Measurements from ENCODE around the gene SYNPO2. TPM values are rescaled to one million over a fixed set of nuclear protein-coding genes. Genes with fewer than 3 reads are reported as not detected.

SYNPO2 gene, protein sequence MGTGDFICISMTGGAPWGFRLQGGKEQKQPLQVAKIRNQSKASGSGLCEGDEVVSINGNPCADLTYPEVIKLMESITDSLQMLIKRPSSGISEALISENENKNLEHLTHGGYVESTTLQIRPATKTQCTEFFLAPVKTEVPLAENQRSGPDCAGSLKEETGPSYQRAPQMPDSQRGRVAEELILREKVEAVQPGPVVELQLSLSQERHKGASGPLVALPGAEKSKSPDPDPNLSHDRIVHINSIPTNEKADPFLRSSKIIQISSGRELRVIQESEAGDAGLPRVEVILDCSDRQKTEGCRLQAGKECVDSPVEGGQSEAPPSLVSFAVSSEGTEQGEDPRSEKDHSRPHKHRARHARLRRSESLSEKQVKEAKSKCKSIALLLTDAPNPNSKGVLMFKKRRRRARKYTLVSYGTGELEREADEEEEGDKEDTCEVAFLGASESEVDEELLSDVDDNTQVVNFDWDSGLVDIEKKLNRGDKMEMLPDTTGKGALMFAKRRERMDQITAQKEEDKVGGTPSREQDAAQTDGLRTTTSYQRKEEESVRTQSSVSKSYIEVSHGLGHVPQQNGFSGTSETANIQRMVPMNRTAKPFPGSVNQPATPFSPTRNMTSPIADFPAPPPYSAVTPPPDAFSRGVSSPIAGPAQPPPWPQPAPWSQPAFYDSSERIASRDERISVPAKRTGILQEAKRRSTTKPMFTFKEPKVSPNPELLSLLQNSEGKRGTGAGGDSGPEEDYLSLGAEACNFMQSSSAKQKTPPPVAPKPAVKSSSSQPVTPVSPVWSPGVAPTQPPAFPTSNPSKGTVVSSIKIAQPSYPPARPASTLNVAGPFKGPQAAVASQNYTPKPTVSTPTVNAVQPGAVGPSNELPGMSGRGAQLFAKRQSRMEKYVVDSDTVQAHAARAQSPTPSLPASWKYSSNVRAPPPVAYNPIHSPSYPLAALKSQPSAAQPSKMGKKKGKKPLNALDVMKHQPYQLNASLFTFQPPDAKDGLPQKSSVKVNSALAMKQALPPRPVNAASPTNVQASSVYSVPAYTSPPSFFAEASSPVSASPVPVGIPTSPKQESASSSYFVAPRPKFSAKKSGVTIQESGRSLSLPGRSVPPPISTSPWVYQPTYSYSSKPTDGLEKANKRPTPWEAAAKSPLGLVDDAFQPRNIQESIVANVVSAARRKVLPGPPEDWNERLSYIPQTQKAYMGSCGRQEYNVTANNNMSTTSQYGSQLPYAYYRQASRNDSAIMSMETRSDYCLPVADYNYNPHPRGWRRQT
- total RNA-seq: under 1 TPM; 0.32 to 0.37 TPM

DNA sequence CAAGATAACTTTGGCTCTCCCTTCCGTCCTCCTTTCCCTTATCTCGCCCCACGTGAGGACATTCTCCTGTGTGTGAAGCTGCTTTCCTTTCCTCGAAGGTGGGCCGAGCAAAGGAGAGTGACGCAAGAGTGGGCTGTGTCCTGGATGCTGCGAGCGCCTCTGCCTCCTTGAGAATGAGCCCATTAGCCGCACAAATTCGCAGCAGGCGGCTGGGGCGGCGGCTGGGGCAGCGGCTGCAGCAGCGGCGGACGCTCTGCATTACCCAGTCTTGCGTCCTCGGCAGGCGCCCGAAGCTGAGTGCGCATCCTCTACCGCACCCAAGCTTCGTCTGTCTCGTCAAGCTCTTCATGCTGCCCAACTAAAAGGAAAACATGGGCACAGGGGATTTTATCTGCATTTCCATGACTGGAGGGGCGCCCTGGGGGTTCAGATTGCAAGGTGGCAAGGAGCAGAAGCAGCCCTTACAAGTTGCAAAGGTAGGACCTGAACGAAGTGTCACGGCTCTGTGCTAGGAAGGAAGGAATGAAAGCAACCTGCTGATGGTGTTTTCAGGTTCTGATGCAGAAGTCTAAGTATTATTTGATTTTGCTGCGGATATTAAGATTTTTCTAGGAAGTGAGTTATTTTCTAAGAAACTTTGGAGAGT lies at the start of gene SYNPO2:
SYNPO2 (plus strand) TSS at position 189 of the 646 bp plus-strand sequence; CDS start at position 372, 183 bp downstream.
- peak within 1 kb of the TSS; percentile 80 for H3K4me3 Mint-ChIP-seq
- peaks cover 8% of the 10 kb centered on the region for H3K4me1 Mint-ChIP-seq
- H3K27ac Mint-ChIP-seq: peak within 1 kb of the TSS; percentile 39
- H3K36me3 Mint-ChIP-seq (ENCODE audit: low read depth): no peaks in the 10 kb centered on the region
- H3K27me3 Mint-ChIP-seq: peaks cover 14% of the 10 kb centered on the region
- peak; percentile 71 for ATAC-seq (replicated peaks)
- H3K9me3 Mint-ChIP-seq: no peaks in the 10 kb centered on the region

DNA sequence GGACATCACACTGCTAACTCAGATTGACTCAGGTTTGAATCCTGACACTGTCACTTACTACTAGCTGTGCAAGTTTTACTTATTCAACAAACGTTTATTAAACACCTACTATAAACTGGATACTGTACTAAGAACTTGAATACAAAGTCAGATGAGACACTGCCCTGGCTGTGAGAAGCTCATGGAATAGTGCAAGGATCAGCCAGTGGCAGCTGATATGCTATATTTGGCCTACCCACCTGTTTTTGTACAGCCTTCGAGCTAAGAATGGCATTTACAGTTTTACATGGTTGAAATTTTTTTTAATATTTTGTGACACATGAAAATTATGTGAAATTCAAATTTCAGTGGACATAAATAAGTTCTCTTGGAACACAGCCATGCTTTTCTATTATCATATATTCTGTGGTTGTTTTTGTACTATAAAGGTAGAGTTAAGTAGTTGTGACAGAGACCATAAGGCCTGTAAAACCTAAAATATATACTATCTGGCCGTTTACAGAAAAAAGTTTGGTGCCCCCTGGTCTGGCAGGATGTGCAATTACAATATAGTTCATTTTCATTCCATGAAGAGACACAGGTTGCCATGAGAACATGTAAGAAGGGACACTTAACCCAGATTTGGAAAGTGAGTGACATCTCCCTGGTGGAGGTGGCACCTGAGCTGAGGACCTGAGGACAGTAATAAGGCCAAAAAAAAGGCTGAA lies 49.3 kb upstream of the SYNPO2 start:
- no peak for ATAC-seq (replicated peaks)
- Mint-ChIP-seq H3K4me1 (peaks cover 14% of the 10 kb centered on the region), H3K9me3 (no peaks in the 10 kb centered on the region), H3K27me3 (no peaks in the 10 kb centered on the region), H3K4me3 (no peak overlapping the region), H3K27ac (no peak overlapping the region), H3K36me3 (ENCODE audit: low read depth) (peaks cover 15% of the 10 kb centered on the region)

DNA sequence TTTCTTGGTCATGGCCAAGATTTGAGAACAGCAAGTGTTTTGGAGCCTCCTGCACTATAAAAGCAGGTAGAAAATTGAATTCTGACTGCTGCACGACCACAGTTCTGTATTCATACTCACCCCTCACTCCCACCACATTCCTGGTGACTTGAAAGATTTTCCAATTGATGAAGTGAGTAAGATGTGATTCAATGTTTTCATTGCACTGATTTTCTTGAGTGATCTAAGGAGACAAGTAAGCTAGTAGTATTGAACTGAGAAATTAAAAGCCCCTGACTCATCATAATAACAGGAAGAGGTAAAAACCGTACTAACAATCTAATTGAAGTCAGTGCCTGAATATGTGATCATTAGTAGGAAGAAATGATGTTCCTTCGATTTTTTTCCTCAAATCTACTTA lies 46.6 kb upstream of the SYNPO2 start:
- peaks cover 5% of the 10 kb centered on the region for H3K4me1 Mint-ChIP-seq
- ATAC-seq (replicated peaks): peak; percentile 90
- no peaks in the 10 kb centered on the region for H3K9me3 Mint-ChIP-seq
- H3K4me3 Mint-ChIP-seq: no peak overlapping the region
- H3K27me3 Mint-ChIP-seq: no peaks in the 10 kb centered on the region
- no peaks in the 10 kb centered on the region for H3K36me3 Mint-ChIP-seq (ENCODE audit: low read depth)
- H3K27ac Mint-ChIP-seq: peak overlapping the region; percentile 11

DNA sequence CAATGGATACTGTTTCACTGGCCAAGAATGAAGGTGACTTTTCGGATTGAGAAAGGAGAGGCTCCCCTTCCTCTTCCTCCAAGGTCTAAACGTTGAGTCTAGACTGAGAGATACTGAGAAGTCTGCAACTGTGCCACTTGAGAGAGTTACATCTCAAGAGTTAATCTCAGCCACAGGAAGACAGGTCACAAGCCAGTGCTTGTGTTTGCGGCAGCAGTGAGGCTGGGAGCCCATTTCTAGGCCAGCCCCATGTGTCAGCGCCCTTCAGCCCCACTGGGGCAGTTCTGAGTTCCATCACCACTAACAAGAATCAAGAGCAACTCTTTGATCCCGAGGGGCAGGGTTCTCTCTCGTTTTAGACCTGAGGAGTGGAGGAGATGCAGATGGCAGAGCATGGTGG lies 45.4 kb upstream of the SYNPO2 start:
- peaks cover 5% of the 10 kb centered on the region for H3K4me1 Mint-ChIP-seq
- no peak for ATAC-seq (replicated peaks)
- H3K36me3 Mint-ChIP-seq (ENCODE audit: low read depth): no peaks in the 10 kb centered on the region
- no peaks in the 10 kb centered on the region for H3K9me3 Mint-ChIP-seq
- H3K27ac Mint-ChIP-seq: peak overlapping the region; percentile 49
- H3K4me3 Mint-ChIP-seq: no peak overlapping the region
- peaks cover 3% of the 10 kb centered on the region for H3K27me3 Mint-ChIP-seq

DNA sequence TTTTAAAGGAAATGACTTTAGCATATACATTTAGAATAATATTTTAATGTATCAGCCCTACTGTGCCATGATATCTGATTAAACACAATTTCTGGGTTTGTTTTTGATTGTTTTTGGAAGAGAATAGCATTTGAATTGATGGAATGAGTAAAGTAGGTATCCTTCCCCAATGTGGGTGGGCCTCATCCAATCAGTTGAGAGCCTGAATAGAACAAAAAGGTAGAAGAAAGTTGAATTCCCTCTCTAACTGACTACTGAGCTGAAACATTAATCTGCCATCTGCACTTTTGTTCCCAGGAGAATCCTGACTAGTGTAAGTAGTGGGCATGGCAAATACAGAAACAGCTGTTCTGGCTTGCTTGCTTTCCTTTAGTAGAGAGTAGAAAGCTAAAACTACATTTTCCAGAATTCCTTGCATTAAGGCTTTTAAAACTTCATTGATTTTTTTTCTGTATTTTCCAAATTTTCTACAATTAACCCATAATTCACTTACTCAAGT lies 43.1 kb upstream of the SYNPO2 start:
- Mint-ChIP-seq H3K4me3 (no peak overlapping the region), H3K9me3 (no peaks in the 10 kb centered on the region), H3K27me3 (peaks cover 3% of the 10 kb centered on the region), H3K36me3 (ENCODE audit: low read depth) (no peaks in the 10 kb centered on the region), H3K4me1 (peaks cover 12% of the 10 kb centered on the region), H3K27ac (no peak overlapping the region)
- no peak for ATAC-seq (replicated peaks)

DNA sequence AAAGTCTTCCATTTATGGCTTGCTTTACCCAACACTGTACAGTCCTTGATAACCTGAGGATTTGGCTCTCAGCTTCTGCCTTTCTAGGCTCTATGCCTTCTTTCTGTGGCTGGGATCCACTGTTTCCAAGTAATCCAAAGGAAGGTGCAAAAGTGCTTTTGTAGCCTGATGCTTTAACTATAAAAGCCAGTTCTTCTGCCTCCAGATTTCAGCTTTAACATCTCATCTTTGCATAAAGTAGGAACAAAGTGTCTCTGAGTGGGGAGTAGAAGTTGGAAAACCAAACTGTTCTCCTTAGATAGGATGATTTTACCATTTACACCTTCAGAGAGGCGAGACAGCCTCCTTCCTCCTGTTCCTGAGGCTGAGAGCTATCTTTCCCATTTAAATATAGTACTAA lies 41.7 kb upstream of the SYNPO2 start:
- H3K36me3 Mint-ChIP-seq (ENCODE audit: low read depth): no peaks in the 10 kb centered on the region
- H3K4me1 Mint-ChIP-seq: peaks cover 13% of the 10 kb centered on the region
- no peak for ATAC-seq (replicated peaks)

DNA sequence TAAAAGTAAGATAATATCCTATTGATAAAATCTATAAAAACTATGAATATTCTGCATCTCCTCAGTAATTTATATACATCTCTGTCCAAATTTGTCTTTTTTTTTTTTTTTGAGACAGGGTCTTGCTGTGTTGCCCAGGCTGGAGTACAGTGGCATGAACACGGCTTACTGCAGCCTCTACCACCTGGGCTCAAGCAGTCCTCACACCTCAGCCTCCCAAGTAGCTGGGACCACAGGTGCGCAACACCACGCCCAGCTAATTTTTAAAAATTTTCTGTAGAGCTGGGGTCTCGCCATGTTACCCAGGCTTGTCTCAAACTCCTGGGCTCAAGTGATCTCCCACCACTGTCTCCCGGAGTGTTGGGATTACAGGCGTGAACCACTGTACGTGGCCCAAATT lies 40.4 kb upstream of the SYNPO2 start:
- ATAC-seq (replicated peaks): no peak
- Mint-ChIP-seq H3K27me3 (peaks cover 3% of the 10 kb centered on the region), H3K9me3 (no peaks in the 10 kb centered on the region), H3K27ac (peak overlapping the region; percentile 3), H3K36me3 (ENCODE audit: low read depth) (no peaks in the 10 kb centered on the region), H3K4me1 (peaks cover 9% of the 10 kb centered on the region), H3K4me3 (no peak overlapping the region)

More for the DNA sequence above, 41.7 kb upstream of the SYNPO2 start:
- no peaks in the 10 kb centered on the region for H3K9me3 Mint-ChIP-seq
- no peak overlapping the region for H3K27ac Mint-ChIP-seq
- H3K4me3 Mint-ChIP-seq: no peak overlapping the region
- H3K27me3 Mint-ChIP-seq: peaks cover 3% of the 10 kb centered on the region

DNA sequence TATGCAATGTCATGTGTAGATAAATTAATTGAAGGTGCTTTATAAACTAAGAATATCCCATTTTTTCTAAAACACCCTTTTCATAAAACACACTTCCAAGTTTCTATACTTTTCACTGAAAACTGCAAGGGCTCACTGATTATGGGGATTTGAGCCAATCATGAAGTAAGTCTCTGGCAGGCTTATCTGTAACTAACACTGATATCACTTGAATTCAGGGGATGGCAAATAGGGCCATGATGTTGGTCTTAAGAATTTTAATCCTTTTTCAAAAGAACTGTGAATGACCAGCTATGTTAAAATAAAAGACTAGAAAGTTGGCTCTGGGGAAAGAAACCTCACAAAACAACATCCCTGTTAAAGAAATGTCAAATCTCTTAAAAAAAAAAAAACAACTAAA lies 39.8 kb upstream of the SYNPO2 start:
- Mint-ChIP-seq H3K27me3 (peaks cover 3% of the 10 kb centered on the region), H3K36me3 (ENCODE audit: low read depth) (no peaks in the 10 kb centered on the region), H3K4me3 (no peak overlapping the region), H3K4me1 (peaks cover 9% of the 10 kb centered on the region), H3K9me3 (no peaks in the 10 kb centered on the region), H3K27ac (no peak overlapping the region)
- ATAC-seq (replicated peaks): no peak

DNA sequence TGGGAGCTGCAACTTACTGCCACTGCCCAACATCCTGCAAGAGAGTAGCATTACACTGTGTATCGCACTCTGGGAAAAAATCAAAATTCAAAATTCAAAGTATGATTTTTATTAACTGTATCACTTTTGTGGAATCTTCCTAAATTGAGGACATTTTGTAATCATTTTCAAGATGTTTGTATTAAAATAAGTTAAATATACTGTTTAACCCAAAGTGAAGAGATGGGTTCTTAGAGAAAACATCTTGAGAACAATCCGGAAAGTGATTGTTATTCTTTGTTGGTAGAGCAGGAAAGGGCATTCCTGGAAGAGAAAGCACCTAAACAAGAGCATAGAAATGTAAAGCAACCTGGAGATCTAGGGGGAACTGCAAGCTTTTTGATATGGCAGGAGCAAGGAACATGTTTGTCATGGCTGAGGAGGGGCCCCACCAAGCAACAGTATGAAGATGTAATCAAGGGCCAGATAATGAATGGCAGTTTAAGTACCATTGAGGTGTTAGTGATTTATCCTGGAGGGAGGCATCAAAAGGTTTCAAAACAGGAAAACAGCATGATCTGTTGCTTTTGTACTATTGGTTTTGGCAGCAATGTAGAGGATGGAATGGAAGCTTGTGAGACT lies 38.7 kb upstream of the SYNPO2 start:
- H3K4me3 Mint-ChIP-seq: peak overlapping the region; percentile 87
- peak; percentile 16 for ATAC-seq (replicated peaks)
- no peaks in the 10 kb centered on the region for H3K9me3 Mint-ChIP-seq
- H3K27ac Mint-ChIP-seq: peak overlapping the region; percentile 86
- peaks cover 3% of the 10 kb centered on the region for H3K27me3 Mint-ChIP-seq
- peaks cover 9% of the 10 kb centered on the region for H3K4me1 Mint-ChIP-seq
- no peaks in the 10 kb centered on the region for H3K36me3 Mint-ChIP-seq (ENCODE audit: low read depth)

DNA sequence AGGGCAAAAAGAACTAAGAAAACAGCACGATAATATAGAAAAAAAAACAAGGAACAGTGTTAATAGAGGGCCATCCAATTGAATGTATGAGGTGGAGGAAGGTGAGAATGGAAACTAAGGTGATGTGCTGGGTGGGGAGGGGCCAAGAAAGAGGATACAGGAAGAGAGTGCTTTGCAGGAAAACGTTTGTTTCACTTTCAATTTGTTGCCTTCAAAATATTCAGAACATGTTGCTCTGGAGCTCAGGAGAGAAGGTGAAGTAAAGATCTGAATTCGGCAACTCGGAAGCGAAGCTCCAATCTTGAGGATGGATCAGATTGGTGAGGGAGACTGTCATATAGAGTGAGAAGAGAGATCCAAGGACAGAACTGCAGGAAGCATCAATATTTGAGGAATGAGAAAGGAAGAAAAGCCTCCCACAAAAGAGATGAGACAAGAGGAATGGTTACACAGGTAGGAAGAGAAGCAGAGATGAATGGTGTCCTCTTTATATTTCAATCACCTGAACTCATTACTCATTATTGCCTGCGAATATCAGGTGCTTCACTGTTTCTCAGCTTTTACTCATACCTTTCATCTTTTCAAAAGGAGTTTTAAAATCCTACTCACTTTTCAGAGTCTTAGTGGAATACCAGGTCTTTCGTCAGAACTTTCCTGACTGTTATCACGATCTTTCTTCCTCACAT lies 38.0 kb upstream of the SYNPO2 start:
- Mint-ChIP-seq H3K9me3 (no peaks in the 10 kb centered on the region), H3K27ac (peak overlapping the region; percentile 86), H3K4me1 (peaks cover 9% of the 10 kb centered on the region), H3K36me3 (ENCODE audit: low read depth) (no peaks in the 10 kb centered on the region), H3K4me3 (peak overlapping the region; percentile 87), H3K27me3 (peaks cover 3% of the 10 kb centered on the region)
- peak; percentile 91 for ATAC-seq (replicated peaks)

DNA sequence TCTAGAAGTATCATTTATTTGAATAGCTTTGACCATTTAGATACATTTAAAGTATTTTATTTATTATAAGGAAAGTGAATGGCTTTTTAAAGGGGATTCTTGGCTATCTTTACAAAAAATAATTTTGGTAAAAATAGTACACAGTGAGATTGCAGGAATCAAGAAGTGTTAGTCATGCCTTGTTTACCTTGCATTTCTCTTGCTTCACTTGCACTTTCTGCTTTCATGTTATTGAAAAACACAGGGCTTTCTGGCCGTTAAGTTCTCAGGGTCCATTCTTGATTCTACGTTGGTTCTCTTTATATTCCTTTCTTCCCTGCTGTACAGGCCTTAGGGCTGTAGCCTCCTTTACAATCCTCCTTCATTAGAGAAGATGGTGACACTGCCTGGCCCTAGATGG lies 30.9 kb upstream of the SYNPO2 start:
- no peak overlapping the region for H3K27ac Mint-ChIP-seq
- no peaks in the 10 kb centered on the region for H3K36me3 Mint-ChIP-seq (ENCODE audit: low read depth)
- no peak for ATAC-seq (replicated peaks)
- H3K4me1 Mint-ChIP-seq: no peaks in the 10 kb centered on the region
- H3K27me3 Mint-ChIP-seq: no peaks in the 10 kb centered on the region
- no peak overlapping the region for H3K4me3 Mint-ChIP-seq
- no peaks in the 10 kb centered on the region for H3K9me3 Mint-ChIP-seq

DNA sequence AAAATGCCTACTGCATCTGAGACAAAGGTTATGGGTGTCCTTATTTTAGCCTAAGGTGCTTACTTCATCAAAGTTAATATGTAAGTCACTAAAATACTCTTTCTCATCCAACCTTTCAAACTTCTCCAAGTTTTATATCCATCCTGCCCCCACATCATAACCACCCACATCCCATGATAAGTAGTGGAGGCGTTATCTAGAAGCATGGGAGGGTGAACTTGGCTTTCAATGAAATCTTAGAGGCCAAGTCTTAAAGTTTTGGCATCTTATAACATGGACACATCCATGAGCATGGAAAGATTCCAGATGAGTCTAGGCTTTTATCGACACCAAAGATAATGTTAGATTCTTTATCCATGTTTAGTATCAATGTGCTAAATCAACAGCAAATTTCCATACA lies 29.9 kb upstream of the SYNPO2 start:
- H3K4me3 Mint-ChIP-seq: no peak overlapping the region
- H3K9me3 Mint-ChIP-seq: no peaks in the 10 kb centered on the region
- no peak for ATAC-seq (replicated peaks)
- no peak overlapping the region for H3K27ac Mint-ChIP-seq
- no peaks in the 10 kb centered on the region for H3K4me1 Mint-ChIP-seq
- no peaks in the 10 kb centered on the region for H3K36me3 Mint-ChIP-seq (ENCODE audit: low read depth)
- no peaks in the 10 kb centered on the region for H3K27me3 Mint-ChIP-seq

Data from activated T-helper 17 cell treated with anti-CD3 and anti-CD28 coated beads, Interleukin-2, amount 50 U/mL, for 72 hours (primary cell).